Activated T-helper 17 cell treated with anti-CD3 and anti-CD28 coated beads, Interleukin-2, amount 50 U/mL, for 72 hours (primary cell): ENCODE results near the gene SUSD4. TPM values are rescaled to one million over a fixed set of nuclear protein-coding genes. Genes with fewer than 3 reads are reported as not detected.

Experiments
- ATAC-seq: fragments of 150-1000 bp; cut with Tn5 transposase; replicated peaks from 2 replicates; pipeline ENCODE4 v1.10.0; 2021; ENCODE audit warnings: mild to moderate bottlenecking, moderate library complexity
- H3K27ac Mint-ChIP-seq: one replicate; pipeline ENCODE4 v1.8.0; 2022; ENCODE audit warnings: mixed read lengths
- H3K27me3 Mint-ChIP-seq: one replicate; pipeline ENCODE4 v1.8.0; 2022; ENCODE audit warnings: mixed read lengths
- H3K36me3 Mint-ChIP-seq: one replicate; pipeline ENCODE4 v1.8.0; 2022; ENCODE audit warnings: low read depth, mild to moderate bottlenecking, mixed read lengths
- H3K4me1 Mint-ChIP-seq: one replicate; pipeline ENCODE4 v1.8.0; 2022; ENCODE audit warnings: mixed read lengths
- H3K4me3 Mint-ChIP-seq: one replicate; pipeline ENCODE4 v1.8.0; 2022; ENCODE audit warnings: mild to moderate bottlenecking, mixed read lengths
- H3K9me3 Mint-ChIP-seq: one replicate; pipeline ENCODE4 v1.8.0; 2022; ENCODE audit warnings: mixed read lengths
- total RNA-seq, 2 donors: library from RNA; stranded (reverse); gene quantifications; one replicate each; pipeline ENCODE4 v1.2.3, GENCODE V29; 2022

Gene SUSD4
- total RNA-seq, 2 donors from 2014 or later = 0.11 to 0.42 TPM

DNA sequence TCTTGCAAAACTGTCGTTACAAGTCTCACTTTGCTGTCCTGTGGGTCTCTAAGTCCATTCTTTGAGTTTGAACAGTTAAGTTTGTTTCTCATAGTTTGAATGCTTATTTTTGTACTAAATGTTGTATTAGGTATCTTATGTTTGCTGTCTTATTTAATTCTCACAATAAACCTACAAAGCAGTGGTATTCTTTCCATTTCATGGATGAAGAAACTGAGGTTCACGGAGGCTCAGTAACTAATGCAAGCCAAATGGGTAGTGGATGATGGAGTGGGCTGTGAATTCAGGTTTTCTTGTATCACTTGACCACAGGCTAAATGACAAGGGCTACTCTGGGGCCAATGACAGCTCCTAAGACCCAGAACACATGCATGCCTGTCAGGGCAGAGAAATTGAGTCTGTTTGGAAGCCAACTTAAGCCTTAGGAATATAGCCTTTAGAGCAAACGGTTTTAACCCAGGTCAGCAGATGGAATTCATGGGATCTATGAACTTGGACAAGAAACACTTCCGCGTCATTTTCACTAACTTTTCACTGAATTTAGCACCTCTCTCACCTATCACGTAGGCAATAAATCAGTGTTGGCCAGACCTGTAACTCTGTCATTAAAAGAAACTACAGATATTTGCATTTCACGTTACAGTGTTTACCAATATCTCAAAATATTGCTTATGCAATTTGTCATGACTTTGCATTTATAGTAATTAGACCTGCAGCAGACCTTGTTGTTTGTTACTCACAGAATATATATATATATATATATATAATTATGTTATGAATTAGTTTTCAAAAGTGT is 153.8 kb downstream of the SUSD4 start:
- Mint-ChIP-seq H3K4me3 (no peak overlapping the region), H3K9me3 (no peaks in the 10 kb centered on the region), H3K4me1 (no peaks in the 10 kb centered on the region), H3K36me3 (no peaks in the 10 kb centered on the region), H3K27ac (no peak overlapping the region), H3K27me3 (no peaks in the 10 kb centered on the region)
- ATAC-seq = no peak

DNA sequence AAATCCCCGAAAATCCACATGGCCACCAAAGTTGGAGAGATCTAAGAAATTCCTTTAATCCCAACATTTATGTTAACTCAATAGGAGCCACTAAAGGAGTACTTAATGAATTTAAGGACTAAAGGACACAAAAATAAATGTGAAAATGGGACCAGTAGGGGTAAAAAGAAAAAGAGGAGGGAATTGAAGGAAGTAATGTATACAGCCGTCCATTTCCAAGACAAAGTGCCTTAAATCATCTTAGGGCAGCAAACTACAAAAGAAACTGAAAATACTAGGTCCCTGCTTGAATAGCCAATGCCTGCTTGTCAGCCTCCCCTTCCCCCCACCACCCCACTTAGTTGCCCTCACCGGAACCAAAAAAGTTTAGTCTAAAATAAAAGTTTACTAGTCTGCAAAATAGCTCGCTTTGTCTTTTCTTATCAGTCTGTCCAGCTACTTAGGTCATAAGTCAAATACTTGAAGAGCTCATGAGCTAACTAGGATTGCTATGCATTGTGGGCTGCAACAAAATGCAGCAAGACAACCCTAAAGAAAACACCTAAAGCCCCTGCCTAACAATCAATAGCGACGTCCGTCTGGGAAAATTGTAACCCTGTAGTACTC is 154.6 kb downstream of the SUSD4 start:
- no peaks in the 10 kb centered on the region for H3K4me1 Mint-ChIP-seq
- no peaks in the 10 kb centered on the region for H3K27me3 Mint-ChIP-seq
- ATAC-seq = no peak
- H3K27ac Mint-ChIP-seq = no peak overlapping the region
- H3K36me3 Mint-ChIP-seq = no peaks in the 10 kb centered on the region
- no peaks in the 10 kb centered on the region for H3K9me3 Mint-ChIP-seq
- no peak overlapping the region for H3K4me3 Mint-ChIP-seq

DNA sequence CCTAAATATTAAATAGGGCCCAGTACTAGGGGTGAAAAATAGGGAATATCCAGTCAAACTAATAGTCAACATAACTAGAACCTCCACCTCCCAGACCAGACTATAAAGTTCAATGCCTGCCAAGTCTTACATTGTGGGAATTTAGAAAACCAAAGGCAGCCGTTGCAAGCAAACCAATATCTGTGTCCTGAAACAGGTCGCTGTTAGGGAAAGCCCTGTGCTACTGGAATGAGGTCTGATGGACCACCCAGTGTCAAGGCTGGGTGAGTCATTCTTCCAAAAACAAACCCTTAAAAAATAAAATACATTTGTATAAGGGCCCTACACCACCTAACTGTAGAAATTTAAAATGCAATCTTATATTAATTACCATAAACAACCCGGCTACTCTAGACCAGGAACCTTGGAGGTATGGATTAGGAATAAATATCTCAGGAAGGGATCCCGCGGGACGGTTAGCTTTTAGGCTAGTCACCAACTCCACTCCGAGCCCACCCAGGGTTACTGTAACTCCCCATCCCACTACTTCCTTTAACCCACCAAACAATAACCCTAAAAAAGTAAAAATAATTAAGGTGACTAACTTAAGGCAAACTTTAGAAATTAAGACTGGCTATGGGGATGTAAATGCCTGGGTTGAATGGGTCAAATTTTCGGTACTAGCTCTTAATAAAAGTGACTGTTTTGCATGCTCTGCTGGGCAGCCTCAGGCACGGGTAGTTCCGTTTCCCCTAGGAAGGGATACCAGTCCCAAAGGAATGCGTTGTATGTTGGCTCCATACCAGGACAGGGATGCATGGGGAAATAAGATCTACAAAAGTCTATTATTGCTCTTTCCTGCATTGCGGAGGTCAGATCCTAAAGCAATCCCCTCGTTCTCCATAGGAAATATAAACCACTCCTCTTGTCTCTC is 155.6 kb downstream of the SUSD4 start:
- Mint-ChIP-seq H3K27ac (no peak overlapping the region), H3K4me1 (no peaks in the 10 kb centered on the region), H3K4me3 (no peak overlapping the region), H3K9me3 (no peaks in the 10 kb centered on the region), H3K27me3 (no peaks in the 10 kb centered on the region), H3K36me3 (no peaks in the 10 kb centered on the region)
- ATAC-seq = no peak

DNA sequence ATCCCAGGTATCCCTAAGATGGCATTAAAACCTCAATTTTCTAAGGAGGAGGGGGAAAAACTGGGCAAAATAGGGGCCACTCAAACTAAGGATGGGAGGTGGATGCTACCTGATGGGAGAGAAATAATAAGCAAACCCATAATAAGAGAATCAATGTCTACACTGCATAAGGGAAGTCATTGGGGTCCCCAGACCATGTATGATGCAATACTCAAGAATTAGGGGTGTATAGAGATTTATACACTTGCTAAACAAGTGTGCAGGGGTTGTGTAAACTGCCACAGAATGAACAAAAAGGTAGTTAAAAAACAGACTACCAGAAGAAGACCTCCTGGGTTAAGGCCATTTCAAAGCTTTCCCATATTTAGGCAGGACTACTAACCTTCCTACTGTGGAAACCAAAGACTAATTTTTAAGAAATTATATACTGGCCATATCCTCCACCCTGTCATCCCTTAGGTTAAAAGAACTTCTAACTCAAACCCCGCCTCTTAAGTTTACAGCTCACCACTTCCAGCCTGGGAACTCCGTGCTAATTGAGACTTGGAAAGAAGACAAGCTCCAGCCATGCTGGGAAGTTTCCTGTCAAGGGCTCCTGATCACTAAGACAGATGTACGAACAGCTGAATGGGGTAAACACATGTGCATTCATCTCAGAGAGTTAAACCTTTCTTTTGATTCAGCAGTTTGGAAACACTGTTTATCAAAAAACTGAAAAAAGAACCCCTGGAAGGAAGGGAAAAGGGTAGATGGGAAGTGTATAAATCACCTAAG is 156.5 kb downstream of the SUSD4 start:
- Mint-ChIP-seq H3K27me3 (no peaks in the 10 kb centered on the region), H3K4me1 (no peaks in the 10 kb centered on the region), H3K27ac (no peak overlapping the region), H3K36me3 (no peaks in the 10 kb centered on the region), H3K9me3 (no peaks in the 10 kb centered on the region), H3K4me3 (no peak overlapping the region)
- ATAC-seq = no peak

DNA sequence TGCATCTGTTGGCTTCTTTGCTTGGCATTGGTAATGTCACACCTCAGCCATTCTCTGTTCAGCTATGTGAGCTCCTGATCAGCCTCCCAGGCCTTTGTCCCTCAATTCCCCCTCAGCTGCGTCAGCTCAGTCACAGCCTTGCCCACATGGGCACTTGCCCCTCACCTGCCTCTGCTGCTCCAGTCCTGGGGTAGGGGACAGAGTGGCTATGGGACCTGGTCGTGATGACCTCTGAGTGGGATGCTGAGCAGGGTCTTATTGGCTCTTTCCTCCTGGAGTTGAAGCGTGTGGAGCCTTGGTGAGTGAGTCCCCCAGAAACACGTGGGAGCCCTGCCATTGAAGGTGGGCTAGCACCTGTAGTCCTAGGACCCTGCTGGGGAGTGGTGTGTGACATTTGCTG is 159.6 kb downstream of the SUSD4 start:
- ATAC-seq = no peak
- H3K36me3 Mint-ChIP-seq = no peaks in the 10 kb centered on the region
- H3K4me1 Mint-ChIP-seq = no peaks in the 10 kb centered on the region
- no peak overlapping the region for H3K4me3 Mint-ChIP-seq
- H3K27ac Mint-ChIP-seq = no peak overlapping the region
- H3K27me3 Mint-ChIP-seq = no peaks in the 10 kb centered on the region
- H3K9me3 Mint-ChIP-seq = no peaks in the 10 kb centered on the region

DNA sequence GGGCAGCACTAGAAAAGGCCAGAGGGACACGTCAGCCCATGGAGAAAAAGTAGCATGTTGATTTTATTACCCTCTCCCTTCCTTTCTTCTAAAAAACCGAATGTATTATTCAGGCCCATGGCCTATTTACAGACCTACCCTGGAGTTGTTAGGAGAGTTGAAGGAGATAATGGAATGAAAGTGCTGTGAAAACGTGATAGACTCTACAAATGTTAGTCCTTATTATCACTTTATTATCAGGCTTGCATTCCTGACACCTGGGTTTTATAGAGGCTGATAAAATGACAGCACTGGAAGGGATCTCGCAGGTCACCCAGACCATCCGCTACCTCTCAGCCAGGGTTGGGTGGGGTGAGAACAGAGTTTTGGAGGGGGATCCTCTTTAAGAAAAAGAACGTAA is 160.3 kb downstream of the SUSD4 start:
- Mint-ChIP-seq H3K27ac (no peak overlapping the region), H3K4me3 (no peak overlapping the region), H3K9me3 (no peaks in the 10 kb centered on the region), H3K36me3 (no peaks in the 10 kb centered on the region), H3K27me3 (no peaks in the 10 kb centered on the region), H3K4me1 (no peaks in the 10 kb centered on the region)
- no peak for ATAC-seq

DNA sequence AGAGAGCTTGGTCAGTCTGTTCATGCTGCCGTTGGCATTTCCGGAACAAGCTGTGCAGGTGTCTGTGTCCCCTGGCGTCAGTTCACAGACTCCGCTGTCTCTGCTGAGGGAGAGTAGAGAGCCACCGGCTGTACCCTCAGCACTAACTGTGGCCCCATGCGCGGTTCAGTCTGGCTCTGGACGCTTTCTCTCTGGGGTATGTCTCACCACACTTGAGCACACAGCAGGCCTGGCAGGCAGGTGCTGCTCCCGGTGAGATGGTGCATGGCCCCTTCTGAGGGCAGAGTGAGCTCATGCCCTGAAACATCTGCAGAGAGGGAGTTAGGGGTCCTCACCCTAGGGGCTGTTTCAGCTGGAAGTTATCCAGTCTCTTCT is 161.0 kb downstream of the SUSD4 start:
- Mint-ChIP-seq H3K9me3 (no peaks in the 10 kb centered on the region), H3K27me3 (no peaks in the 10 kb centered on the region), H3K27ac (no peak overlapping the region), H3K4me1 (peaks cover 5% of the 10 kb centered on the region), H3K4me3 (no peak overlapping the region), H3K36me3 (no peaks in the 10 kb centered on the region)
- no peak for ATAC-seq

DNA sequence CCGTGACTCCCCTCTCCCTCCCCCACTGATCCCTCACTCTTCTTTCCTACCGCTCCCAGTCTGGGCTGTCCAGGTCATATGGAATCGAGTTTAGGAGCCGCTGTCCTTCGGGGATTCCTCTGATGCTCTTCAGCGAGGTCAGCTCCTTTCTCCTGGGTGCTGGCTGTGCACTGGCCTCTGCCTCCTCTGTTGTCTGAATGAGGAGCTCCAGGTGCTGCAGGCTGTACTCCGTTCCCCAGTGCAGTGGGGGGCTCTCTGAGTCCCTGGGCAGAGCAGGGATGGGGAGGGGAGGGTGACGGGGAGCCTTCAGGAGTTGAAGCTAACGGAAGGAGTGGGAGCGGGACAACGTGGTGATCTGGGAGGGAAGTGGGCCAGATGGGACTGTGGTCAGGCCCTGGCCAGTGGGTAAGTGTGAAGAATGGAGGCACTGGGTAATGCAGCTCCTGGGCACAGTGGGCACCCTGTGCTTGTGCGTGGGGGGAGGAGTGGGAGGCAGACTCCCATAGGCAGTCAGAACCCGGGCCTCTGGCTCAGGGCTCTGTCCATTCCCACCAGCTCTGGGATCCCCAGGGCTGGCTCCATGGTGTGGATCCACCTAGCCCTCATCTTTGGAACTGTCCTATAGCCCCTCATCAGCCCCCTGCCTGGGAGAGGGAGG is 161.5 kb downstream of the SUSD4 start:
- Mint-ChIP-seq H3K27ac (no peak overlapping the region), H3K36me3 (no peaks in the 10 kb centered on the region), H3K27me3 (no peaks in the 10 kb centered on the region), H3K4me1 (peaks cover 5% of the 10 kb centered on the region), H3K9me3 (no peaks in the 10 kb centered on the region), H3K4me3 (no peak overlapping the region)
- no peak for ATAC-seq

DNA sequence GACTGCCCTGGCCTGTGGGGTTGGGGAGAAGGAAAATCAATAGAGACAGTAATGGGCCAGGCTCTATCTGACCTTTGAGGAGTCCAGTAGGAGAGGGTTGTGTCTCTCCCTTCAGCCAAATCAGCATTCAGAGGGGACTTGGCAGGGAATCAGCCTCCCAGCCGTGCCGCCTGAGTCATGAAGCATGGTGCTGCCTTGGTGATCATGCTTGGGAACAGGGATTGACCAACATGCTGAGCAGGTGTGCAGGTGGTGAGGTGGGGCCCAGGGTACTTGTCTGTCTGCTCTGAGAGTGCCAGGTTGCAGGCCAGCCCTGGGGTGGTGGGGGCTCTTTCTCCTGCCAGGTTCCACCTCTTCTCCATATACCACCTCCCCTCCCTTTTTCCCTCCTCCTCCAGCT is 162.0 kb downstream of the SUSD4 start:
- no peak for ATAC-seq
- H3K4me3 Mint-ChIP-seq = no peak overlapping the region
- H3K27me3 Mint-ChIP-seq = no peaks in the 10 kb centered on the region
- no peak overlapping the region for H3K27ac Mint-ChIP-seq
- peaks cover 5% of the 10 kb centered on the region for H3K4me1 Mint-ChIP-seq
- H3K9me3 Mint-ChIP-seq = no peaks in the 10 kb centered on the region
- H3K36me3 Mint-ChIP-seq = no peaks in the 10 kb centered on the region

DNA sequence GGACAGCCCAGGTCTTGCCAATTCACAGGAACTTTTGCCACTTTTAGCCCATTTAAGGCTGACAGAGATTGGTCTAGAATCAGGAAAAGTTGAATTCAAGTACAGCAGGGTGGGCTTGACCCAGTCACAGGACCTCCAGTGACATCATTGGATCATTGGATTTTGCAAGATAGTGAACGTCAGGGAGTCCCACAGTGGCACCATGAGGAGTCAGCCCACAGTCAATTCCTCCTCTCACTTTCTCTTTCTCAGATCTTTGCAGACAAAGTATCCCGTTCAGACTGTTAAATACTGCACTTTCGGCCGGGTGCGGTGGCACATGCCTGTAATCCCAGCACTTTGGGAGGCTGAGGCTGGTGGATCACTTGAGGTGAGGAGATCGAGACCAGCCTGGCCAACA is 163.1 kb downstream of the SUSD4 start:
- Mint-ChIP-seq H3K27me3 (no peaks in the 10 kb centered on the region), H3K27ac (no peak overlapping the region), H3K4me1 (peaks cover 5% of the 10 kb centered on the region), H3K4me3 (no peak overlapping the region), H3K36me3 (no peaks in the 10 kb centered on the region), H3K9me3 (no peaks in the 10 kb centered on the region)
- ATAC-seq = no peak

DNA sequence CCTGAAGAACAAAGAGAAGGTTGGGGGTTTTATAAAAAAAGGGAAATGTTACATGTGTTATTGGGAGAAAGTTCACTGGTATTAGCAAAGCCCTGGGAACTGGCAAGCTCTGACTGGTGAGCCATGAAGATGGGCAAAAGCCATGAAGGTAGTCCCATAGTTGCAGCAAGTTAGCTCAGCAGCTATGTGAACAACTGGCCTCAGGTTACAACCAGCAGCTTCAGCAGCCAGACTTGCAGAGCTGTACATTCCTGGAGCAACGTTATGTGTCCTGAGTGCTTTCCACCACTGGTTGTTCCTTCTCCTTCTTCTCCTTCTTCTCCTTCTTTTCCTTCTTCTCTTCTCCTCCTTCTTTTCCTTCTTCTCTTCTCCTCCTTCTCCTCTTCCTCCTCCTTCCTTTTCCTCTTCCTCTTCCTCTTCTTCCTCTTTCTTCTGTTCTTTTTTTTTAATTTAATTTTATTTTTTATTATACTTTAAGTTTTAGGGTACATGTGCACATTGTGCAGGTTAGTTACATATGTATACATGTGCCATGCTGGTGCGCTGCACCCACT is 164.8 kb downstream of the SUSD4 start:
- Mint-ChIP-seq H3K9me3 (no peaks in the 10 kb centered on the region), H3K27ac (no peak overlapping the region), H3K36me3 (no peaks in the 10 kb centered on the region), H3K4me3 (no peak overlapping the region), H3K27me3 (peaks cover 3% of the 10 kb centered on the region), H3K4me1 (peaks cover 9% of the 10 kb centered on the region)
- no peak for ATAC-seq

DNA sequence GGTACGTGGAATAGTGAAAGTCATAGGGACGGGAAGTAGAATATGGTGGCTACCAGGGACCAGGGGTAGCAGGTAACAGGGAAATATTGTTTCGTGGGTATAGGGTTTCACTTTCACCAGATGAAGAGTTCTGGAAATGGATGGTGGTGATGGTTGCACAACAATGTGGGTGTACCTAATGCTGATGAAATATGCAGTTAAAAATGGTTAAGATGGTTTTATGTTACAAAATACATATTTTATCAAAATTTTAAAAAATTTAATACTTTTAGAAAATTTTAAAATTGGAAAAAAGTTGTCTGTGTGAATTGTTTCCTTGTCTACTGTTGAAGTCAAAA is 165.4 kb downstream of the SUSD4 start:
- ATAC-seq = no peak
- H3K4me3 Mint-ChIP-seq = no peak overlapping the region
- no peaks in the 10 kb centered on the region for H3K36me3 Mint-ChIP-seq
- H3K27ac Mint-ChIP-seq = no peak overlapping the region
- H3K27me3 Mint-ChIP-seq = peaks cover 3% of the 10 kb centered on the region
- H3K9me3 Mint-ChIP-seq = no peaks in the 10 kb centered on the region
- peaks cover 9% of the 10 kb centered on the region for H3K4me1 Mint-ChIP-seq

DNA sequence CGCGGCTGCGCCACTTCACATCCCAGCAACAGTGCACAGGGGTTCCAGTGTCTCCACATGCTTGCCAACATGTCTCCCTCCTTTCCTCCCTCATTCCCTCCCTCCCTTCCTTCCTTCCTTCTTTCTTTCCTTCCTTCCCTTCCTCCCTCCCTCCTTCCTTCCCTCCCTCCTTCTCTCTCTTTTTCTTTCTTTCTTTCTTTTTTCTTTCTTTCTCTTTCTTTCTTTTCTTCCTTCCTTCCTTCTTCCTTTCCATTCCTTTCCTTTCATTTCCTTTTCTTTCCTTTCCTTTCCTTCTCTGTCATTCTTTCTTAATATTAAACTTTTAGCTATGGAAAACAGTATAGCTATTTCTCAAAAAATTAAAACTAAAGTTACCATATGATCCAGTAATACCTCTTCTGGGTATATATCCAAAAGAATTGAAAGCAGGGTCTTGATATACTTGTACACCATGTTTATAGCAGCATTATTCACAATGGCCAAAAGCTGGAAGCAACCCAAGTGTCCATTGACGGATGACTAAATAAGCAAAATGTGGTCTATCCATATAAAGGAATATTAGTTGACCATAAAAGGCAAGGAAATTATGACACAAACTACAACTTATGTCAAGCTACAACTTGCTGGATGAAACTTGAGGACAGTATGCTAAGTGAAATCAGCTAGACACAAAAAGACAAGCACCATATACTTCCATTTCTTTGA is 165.9 kb downstream of the SUSD4 start:
- no peaks in the 10 kb centered on the region for H3K36me3 Mint-ChIP-seq
- H3K4me3 Mint-ChIP-seq = no peak overlapping the region
- peaks cover 9% of the 10 kb centered on the region for H3K4me1 Mint-ChIP-seq
- no peaks in the 10 kb centered on the region for H3K9me3 Mint-ChIP-seq
- ATAC-seq = no peak
- peaks cover 3% of the 10 kb centered on the region for H3K27me3 Mint-ChIP-seq
- no peak overlapping the region for H3K27ac Mint-ChIP-seq
